Subcutaneous abdominal adipose tissue (tissue), 5 donors: ENCODE data around the gene TBC1D22A.

Experiments
- H3K27ac ChIP-seq: one replicate; pipeline ENCODE4 v1.7.0; 2013; ENCODE audit warnings: low read depth, mild to moderate bottlenecking, inconsistent platforms, low read length, moderate library complexity
- H3K27me3 ChIP-seq, 5 donors: one replicate each; pipeline ENCODE4 v1.7.0; 2013; ENCODE audit warnings: low read length in 5 of 5, inconsistent platforms in 1 of 5; ENCODE audit not compliant: control insufficient read depth in 5 of 5, insufficient read depth in 4 of 5
- H3K36me3 ChIP-seq, 5 donors: one replicate each; pipeline ENCODE4 v1.7.0; 2013; ENCODE audit warnings: low read length in 5 of 5; ENCODE audit not compliant: control insufficient read depth in 5 of 5, insufficient read depth in 5 of 5
- H3K4me1 ChIP-seq, 5 donors: one replicate each; pipeline ENCODE4 v1.7.0; 2013; ENCODE audit warnings: low read length in 5 of 5, mild to moderate bottlenecking in 3 of 5, moderate library complexity in 1 of 5; ENCODE audit not compliant: control insufficient read depth in 5 of 5, insufficient read depth in 5 of 5
- H3K4me3 ChIP-seq, 5 donors: one replicate each; pipeline ENCODE4 v1.7.0; 2013; ENCODE audit warnings: low read length in 5 of 5, low read depth in 1 of 5
- H3K9ac ChIP-seq, 5 donors: one replicate each; pipeline ENCODE4 v1.7.0; 2013; ENCODE audit warnings: low read length in 5 of 5, mild to moderate bottlenecking in 4 of 5, moderate library complexity in 3 of 5
- H3K9me3 ChIP-seq, 5 donors: one replicate each; pipeline ENCODE4 v1.7.0; 2013; ENCODE audit warnings: low read length in 5 of 5; ENCODE audit not compliant: control insufficient read depth in 5 of 5
- donor health status: healthy.
- donor health status: healthy.
- donor health status: healthy.
- donor health status: healthy.
- donor health status: healthy.

Gene TBC1D22A

DNA sequence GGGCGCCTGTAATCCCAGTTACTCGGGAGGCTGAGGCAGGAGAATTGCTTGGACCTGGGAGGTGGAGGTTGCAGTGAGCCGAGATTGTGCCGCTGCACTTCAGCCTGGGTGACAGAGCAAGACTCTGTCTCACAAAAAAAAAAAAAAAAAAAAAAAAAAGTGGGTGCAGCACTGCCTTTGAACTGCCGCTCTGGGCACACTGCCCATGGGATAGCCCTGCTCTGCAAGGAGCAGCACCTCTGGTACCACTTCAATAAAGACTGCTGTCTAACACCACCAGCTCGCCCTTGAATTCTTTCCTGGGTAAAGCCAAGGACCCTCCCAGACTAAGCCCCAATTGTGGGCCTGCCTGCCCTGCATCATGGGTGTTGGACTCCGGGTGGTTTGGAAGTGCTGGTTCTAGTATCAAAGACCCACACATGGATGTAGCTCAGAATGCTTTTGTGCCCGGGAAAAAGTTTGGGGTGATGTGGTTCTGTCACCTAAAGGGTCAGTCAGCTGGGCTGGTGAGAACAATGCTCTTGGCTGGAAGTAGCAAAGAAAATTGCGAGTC is 444.3 kb downstream of the TBC1D22A start:
- H3K9me3 ChIP-seq: peaks cover 0 to 6% (median 0%) of the 10 kb centered on the region in 5 donors
- no peaks in the 10 kb centered on the region for H3K36me3 ChIP-seq
- H3K9ac ChIP-seq: no peak overlapping the region
- no peak overlapping the region for H3K4me3 ChIP-seq
- peaks cover 0 to 2% (median under 1%) of the 10 kb centered on the region in 5 donors for H3K4me1 ChIP-seq
- peaks cover 11 to 28% (median 20%) of the 10 kb centered on the region in 5 donors for H3K27me3 ChIP-seq
- no peak overlapping the region for H3K27ac ChIP-seq

DNA sequence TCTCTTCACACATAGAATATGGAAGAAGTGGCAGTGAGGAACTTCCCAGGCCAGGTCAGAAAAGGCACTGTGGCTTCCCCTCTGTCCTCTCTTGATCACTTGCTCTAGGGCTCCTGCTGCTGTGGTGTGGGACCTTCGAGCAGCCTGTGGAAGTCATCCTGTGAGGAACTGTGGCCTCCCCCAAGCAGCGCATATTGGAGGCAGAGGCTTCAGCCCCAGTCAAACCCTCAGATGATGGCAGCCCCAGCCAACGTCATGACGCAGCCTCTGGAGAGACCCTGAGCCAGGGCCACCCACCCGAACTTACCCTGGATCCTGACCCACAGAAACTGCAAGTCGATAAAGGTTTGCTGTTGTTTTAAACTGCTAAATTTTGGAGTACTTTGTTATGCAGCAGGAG is 444.9 kb downstream of the TBC1D22A start:
- Histone ChIP-seq H3K4me1 (no peaks in the 10 kb centered on the region), H3K9ac (no peak overlapping the region), H3K27me3 (peaks cover 8 to 25% (median 20%) of the 10 kb centered on the region in 5 donors), H3K9me3 (peaks cover 0 to 6% (median 0%) of the 10 kb centered on the region in 5 donors), H3K36me3 (no peaks in the 10 kb centered on the region), H3K4me3 (no peak overlapping the region), H3K27ac (no peak overlapping the region)

- Histone ChIP-seq H3K36me3 (no peaks in the 10 kb centered on the region), H3K27me3 (peaks cover 8 to 21% (median 20%) of the 10 kb centered on the region in 5 donors)
These were observed 445.6 kb downstream of the TBC1D22A start for GRCh38 chr22:47207846-47208554.

GRCh38 chr22:47208630-47209029 is 446.2 kb downstream of the TBC1D22A start:
- peaks cover 8 to 19% (median 17%) of the 10 kb centered on the region in 5 donors for H3K27me3 ChIP-seq
- H3K36me3 ChIP-seq: no peaks in the 10 kb centered on the region
- no peaks in the 10 kb centered on the region for H3K4me1 ChIP-seq
- H3K27ac ChIP-seq: no peak overlapping the region
- peaks cover 0 to 6% (median 0%) of the 10 kb centered on the region in 5 donors for H3K9me3 ChIP-seq
- H3K9ac ChIP-seq: no peak overlapping the region
- H3K4me3 ChIP-seq: no peak overlapping the region

More at GRCh38 chr22:47207846-47208554, 445.6 kb downstream of the TBC1D22A start:
- Histone ChIP-seq H3K4me3 (no peak overlapping the region), H3K4me1 (no peaks in the 10 kb centered on the region), H3K27ac (no peak overlapping the region), H3K9ac (no peak overlapping the region), H3K9me3 (peaks cover 0 to 6% (median 0%) of the 10 kb centered on the region in 5 donors)

GRCh38 chr22:47209040-47209514 is 446.6 kb downstream of the TBC1D22A start:
- Histone ChIP-seq H3K9ac (no peak overlapping the region), H3K4me1 (no peaks in the 10 kb centered on the region), H3K36me3 (no peaks in the 10 kb centered on the region), H3K4me3 (no peak overlapping the region), H3K9me3 (peaks cover 0 to 6% (median 0%) of the 10 kb centered on the region in 5 donors), H3K27ac (no peak overlapping the region), H3K27me3 (peaks cover 6 to 18% (median 15%) of the 10 kb centered on the region in 5 donors)

GRCh38 chr22:47209547-47210023 is 447.1 kb downstream of the TBC1D22A start:
- no peak overlapping the region for H3K27ac ChIP-seq
- no peaks in the 10 kb centered on the region for H3K36me3 ChIP-seq
- H3K4me1 ChIP-seq: no peaks in the 10 kb centered on the region

DNA sequence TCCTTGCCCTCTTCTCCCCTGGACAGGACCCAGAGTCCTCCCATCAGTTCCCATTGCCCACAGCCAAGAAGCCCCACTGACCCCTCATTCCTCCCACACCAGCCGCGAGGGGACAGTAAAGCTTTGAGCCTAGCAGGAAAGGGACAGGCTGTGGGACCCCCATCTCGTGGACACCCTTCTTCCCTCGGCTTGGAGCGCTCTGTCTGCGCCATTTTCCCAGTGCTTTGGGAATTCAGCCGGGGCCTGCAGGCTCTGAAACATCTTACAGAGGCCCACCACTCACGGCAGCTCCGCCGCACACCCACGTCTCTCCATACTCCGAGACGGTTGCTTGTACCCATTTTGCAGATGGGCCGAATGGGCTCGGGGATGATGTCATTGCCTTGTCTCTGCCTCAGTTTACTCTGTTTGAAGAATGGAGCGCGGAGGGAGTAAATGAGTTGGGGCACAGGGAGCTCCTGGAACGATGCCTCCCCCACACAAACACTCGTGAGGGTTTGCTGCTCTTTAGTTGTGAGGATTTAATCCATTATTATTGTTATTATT is 447.7 kb downstream of the TBC1D22A start:
- Histone ChIP-seq H3K36me3 (no peaks in the 10 kb centered on the region), H3K9me3 (peaks cover 0 to 6% (median 0%) of the 10 kb centered on the region in 5 donors), H3K4me1 (no peaks in the 10 kb centered on the region), H3K9ac (no peak overlapping the region), H3K27me3 (peaks cover 6 to 15% (median 14%) of the 10 kb centered on the region in 5 donors), H3K27ac (no peak overlapping the region), H3K4me3 (no peak overlapping the region)

More at GRCh38 chr22:47209547-47210023, 447.1 kb downstream of the TBC1D22A start:
- Histone ChIP-seq H3K4me3 (no peak overlapping the region), H3K27me3 (peaks cover 6 to 18% (median 15%) of the 10 kb centered on the region in 5 donors), H3K9ac (no peak overlapping the region), H3K9me3 (peaks cover 0 to 6% (median 0%) of the 10 kb centered on the region in 5 donors)

GRCh38 chr22:47210686-47211085 is 448.2 kb downstream of the TBC1D22A start:
- peaks cover 4 to 10% (median 10%) of the 10 kb centered on the region in 5 donors for H3K27me3 ChIP-seq
- H3K27ac ChIP-seq: no peak overlapping the region
- H3K4me3 ChIP-seq: no peak overlapping the region
- no peaks in the 10 kb centered on the region for H3K36me3 ChIP-seq
- peaks cover 0 to 6% (median 0%) of the 10 kb centered on the region in 5 donors for H3K9me3 ChIP-seq
- H3K9ac ChIP-seq: no peak overlapping the region
- H3K4me1 ChIP-seq: no peaks in the 10 kb centered on the region

GRCh38 chr22:47213571-47214230 is 451.3 kb downstream of the TBC1D22A start:
- no peaks in the 10 kb centered on the region for H3K4me1 ChIP-seq
- no peaks in the 10 kb centered on the region for H3K9me3 ChIP-seq
- H3K27me3 ChIP-seq: no peaks in the 10 kb centered on the region
- H3K36me3 ChIP-seq: no peaks in the 10 kb centered on the region
- no peak overlapping the region for H3K4me3 ChIP-seq
- no peak overlapping the region for H3K27ac ChIP-seq
- no peak overlapping the region for H3K9ac ChIP-seq
